HS-5 (cell line): ENCODE data around the gene C2orf81.
A peak's percentile ranks its signal among the peaks of the same experiment; 100 is the strongest.
"Not testable (repeated sequence)": the region's sequence is repeated elsewhere in the genome, so short reads cannot be mapped to it uniquely, and the experiment has no call there.

Experiments used
- DNase-seq: peaks from one replicate; pipeline ENCODE4 v3.0.0-alpha.2; 2012; ENCODE audit warnings: low read depth

Gene C2orf81

GRCh38 chr2:74421221-74421870, at the start of gene C2orf81, which contains the start of gene WDR54:
C2orf81 (minus strand) TSS chr2:74421619; CDS start chr2:74421560, 59 bp downstream.
WDR54 (plus strand) TSS chr2:74421730; CDS start chr2:74422154, 424 bp downstream.
- DNase-seq = peak; percentile 64

GRCh38 chr2:74470742-74471141, 49.3 kb upstream of the C2orf81 start:
- DNase-seq = not testable (repeated sequence)

- DNase-seq = no peak
These were observed 43.0 kb upstream of the C2orf81 start for GRCh38 chr2:74464406-74464805.

DNA sequence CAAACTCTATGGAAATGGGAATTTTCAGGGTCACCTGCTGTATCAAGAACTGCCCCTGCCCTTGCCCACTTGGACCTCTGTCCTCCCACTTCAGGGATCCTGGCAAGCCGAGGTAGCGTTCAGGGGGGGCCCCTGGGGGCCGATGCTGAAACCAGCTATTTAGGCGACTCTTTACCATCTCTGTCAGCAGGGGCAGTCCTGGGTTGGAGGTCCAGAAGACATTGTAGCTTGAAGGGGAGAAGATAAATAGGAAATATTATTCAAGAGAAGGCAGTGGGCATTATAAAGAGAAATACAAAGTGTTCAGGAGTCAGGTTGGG, 41.3 kb upstream of the C2orf81 start:
- no peak for DNase-seq

GRCh38 chr2:74462054-74462785, 40.8 kb upstream of the C2orf81 start:
- no peak for DNase-seq

GRCh38 chr2:74461187-74462053, 40.0 kb upstream of the C2orf81 start:
- DNase-seq = no peak

- DNase-seq = not testable (repeated sequence)
These were observed 38.8 kb upstream of the C2orf81 start for GRCh38 chr2:74460187-74460586.

GRCh38 chr2:74459503-74460118, 38.2 kb upstream of the C2orf81 start:
- not testable (repeated sequence) for DNase-seq

GRCh38 chr2:74458938-74459363, 37.5 kb upstream of the C2orf81 start:
- DNase-seq = no peak

- peak; percentile 99 for DNase-seq
These were observed 36.9 kb upstream of the C2orf81 start, which contains the start of gene WBP1 for GRCh38 chr2:74458132-74458937. WBP1 (plus strand) TSS chr2:74458438; CDS start chr2:74458603, 165 bp downstream.

GRCh38 chr2:74457549-74458131, 36.2 kb upstream of the C2orf81 start:
- no peak for DNase-seq

GRCh38 chr2:74457129-74457548, 35.7 kb upstream of the C2orf81 start:
- DNase-seq = no peak

DNA sequence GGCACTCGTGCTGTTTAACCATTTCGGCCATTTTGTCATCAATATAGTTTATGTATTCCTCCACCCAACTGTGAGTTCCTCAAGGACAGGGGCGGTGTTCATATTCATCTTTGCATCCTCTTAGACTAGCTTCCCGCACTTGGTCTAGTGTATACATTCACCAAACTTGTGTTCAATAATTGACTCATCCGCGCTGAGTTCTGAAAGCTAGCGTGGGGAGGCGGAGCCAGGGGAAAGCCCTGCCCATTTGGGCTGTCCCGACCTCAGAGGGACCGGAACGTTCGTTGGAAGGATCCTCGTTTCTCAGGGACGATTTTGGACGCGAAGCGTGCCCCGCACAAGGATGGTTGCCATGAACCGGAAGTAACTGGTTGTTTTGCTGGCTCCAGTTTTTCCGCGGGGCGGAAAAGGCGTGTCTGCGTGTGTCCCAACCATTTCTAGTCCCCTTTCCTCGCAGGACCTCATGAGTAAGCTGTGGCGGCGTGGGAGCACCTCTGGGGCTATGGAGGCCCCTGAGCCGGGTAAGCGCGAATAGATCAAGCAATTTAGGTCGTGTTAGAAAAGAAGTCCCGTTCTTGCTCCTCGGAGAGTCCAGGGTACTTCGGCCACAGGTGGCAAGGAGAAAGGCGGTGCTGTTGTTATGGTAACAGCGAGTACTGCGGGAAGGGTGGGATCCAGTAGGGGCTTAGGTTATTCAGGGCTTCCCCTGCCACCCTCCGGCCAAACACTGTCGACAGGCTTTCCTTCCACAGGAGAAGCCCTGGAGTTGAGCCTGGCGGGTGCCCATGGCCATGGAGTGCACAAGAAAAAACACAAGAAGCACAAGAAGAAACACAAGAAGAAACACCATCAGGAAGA, 33.5 kb upstream of the C2orf81 start, which contains the start of gene INO80B:
TSS of gene INO80B (plus strand) at position 434 of the 858 bp plus-strand sequence. CDS start at position 464, 30 bp downstream.
- peak; percentile 99 for DNase-seq

DNA sequence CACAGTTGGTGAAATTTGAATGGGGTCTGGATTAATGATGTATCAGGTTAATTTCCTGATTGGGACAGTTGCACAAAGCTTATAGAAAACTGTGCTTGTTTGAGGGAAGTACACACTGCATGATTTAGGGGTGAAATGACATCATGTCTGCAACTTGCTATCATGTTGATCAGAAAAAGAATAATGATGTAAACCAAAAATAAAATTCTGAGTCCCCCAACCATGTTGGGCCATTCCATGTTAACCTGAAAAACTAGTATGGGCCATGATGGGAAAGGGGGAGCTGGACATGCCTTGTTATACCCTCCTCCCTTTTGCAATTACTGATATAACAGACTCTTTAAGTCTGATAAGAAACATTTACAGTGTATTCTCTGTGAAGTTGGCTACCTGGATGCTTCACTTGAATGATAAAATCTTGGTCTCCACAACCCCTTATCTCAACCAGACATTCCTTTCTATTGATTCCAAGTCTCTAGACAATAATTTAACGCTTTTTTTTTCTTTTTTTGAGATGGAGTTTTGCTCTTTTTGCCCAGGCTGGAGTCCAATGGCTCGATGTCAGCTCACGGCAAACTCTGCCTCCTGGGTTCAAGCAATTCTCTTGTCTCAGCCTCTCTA, 29.3 kb upstream of the C2orf81 start:
- DNase-seq = no peak

GRCh38 chr2:74448771-74449170, 27.4 kb upstream of the C2orf81 start:
- no peak for DNase-seq

DNA sequence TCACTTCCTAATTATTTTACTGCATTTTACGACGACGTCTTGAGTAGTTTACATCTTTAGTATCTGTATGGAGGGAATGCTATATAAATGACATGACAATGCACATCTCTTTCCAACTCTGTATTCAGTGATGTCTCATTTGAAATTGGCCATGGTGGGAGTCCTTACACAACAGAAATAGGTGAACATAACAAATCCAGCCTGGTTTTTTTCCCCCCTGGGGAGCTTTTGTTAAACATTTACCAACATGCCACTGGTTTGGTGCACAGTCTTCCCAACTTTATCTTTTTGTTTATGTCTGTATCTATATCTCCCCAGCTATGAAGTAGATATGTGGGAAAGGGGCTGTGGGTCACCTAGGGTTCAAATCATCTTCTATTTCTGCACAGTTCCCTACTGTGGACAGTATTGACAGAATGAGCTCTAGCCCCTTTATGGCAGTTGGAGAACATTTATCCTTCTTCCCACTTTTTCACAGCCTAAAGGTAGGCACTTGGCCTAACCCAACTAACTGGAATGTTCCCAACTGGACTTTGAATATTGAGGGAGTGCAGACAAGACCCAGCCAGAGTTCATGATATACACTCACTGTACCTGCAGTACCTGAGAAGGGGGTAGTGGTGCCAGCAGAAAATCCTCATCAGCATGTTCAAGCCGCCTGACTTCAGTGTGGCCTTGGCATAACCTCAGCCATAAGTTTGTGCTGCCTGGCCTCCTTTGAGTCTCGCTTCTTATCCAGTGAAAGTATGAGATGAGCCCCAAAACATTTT, 26.0 kb upstream of the C2orf81 start:
- no peak for DNase-seq

DNA sequence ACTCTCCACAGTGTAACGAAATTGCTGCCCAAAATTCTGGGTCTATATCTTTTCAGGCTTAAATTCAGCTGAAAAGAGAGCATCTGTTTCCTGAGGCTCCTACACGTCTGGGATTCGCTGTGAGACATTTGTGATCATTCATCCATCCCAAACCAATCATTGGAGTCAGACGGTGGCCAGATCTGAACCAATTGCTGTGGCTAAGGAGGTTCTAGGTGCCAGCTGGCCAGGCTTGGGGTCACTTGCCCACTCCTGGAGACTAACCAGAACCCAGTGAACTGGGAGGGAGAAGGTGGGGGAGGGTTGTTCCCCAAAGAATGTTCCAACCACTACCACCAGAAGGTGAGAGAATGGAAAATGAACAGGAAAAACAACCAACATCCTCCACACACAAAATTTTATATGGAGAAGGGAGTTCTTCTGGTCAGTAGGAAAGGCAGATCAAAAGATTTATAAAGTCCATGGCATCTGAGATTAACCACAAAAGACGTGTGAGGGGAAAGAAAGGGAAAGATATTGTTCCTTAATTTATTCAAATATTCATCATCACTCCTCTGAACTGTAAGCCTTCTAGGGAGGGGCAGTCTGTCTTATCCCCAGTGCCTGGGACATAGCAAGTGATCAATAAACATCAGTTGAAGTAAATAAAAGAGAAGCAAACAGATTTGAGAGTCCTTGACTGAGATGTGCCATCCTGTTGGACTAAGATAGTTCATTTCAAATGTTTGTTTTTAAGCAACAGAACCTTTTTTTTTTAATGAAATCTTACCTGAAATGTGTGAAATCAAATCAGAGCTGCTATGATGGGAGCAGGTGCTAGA, 23.3 kb upstream of the C2orf81 start:
- no peak for DNase-seq
